Measurements from ENCODE around the gene C3orf22. TPM values are rescaled to one million over a fixed set of nuclear protein-coding genes. Genes with fewer than 3 reads are reported as not detected.

C3orf22 gene
- total RNA-seq, 1 experiment from 2014 or later, result not detected

- BruUV-seq (replicated peaks), result no TSS peak
- Histone ChIP-seq H3K4me2 (no peak overlapping the region), H3K9me3 (ENCODE audit: insufficient read depth, low read depth) (no peaks in the 10 kb centered on the region), H3K4me3 (no peak overlapping the region), H3K9me2 (ENCODE audit: insufficient read depth) (no peaks in the 10 kb centered on the region), H3K27me3 (ENCODE audit: insufficient read depth, low read depth) (peaks cover 13% of the 10 kb centered on the region; the same call in 1 of the 2 replicates), H3K27ac (no peak overlapping the region), H3F3A (ENCODE audit: insufficient read depth, low read depth) (no peaks in the 10 kb centered on the region), H3K4me1 (replicated peaks; ENCODE audit: insufficient read depth) (no peaks in the 10 kb centered on the region), H3K79me2 (ENCODE audit: low read depth) (no peaks in the 10 kb centered on the region), H2AFZ (no peak overlapping the region), H3K36me3 (ENCODE audit: low read depth) (no peaks in the 10 kb centered on the region), H4K20me1 (ENCODE audit: insufficient read depth) (no peaks in the 10 kb centered on the region; the same call in 1 of the 2 replicates)
- TF ChIP-seq CTCF (conservative IDR thresholded peaks at IDR 0.05) (no peak), EZH2 (IDR thresholded peaks at IDR 0.05; ENCODE audit: low read depth) (no peak)
- ChIA-PET CTCF (no interaction called here), POLR2A (ENCODE audit: unreplicated experiment) (interaction anchor here (0.5 kb wide), 1 partner anchor 104 kb away, joined by 3 read pairs; no protein-coding TSS in a partner anchor)
- intact Hi-C loops (cut with micrococcal nuclease; ENCODE audit: unreplicated experiment), result no loop called here
- DNase-seq, result no peak
These were observed 40.5 kb downstream of the C3orf22 start for GRCh38 chr3:126517986-126518778.

- Histone ChIP-seq H3K4me1 (replicated peaks; ENCODE audit: insufficient read depth) (no peaks in the 10 kb centered on the region), H3K4me2 (no peak within 1 kb of the TSS), H3K4me3 (no peak within 1 kb of the TSS), H2AFZ (no peak within 1 kb of the TSS), H3K9me2 (ENCODE audit: insufficient read depth) (no peaks in the 10 kb centered on the region), H3F3A (ENCODE audit: insufficient read depth, low read depth) (no peaks in the 10 kb centered on the region), H3K27me3 (ENCODE audit: insufficient read depth, low read depth) (peaks cover 8% of the 10 kb centered on the region; the same call in 1 of the 2 replicates), H3K79me2 (ENCODE audit: low read depth) (no peaks in the 10 kb centered on the region), H4K20me1 (ENCODE audit: insufficient read depth) (no peaks in the 10 kb centered on the region; the same call in 1 of the 2 replicates), H3K36me3 (ENCODE audit: low read depth) (no peaks in the 10 kb centered on the region), H3K27ac (no peak within 1 kb of the TSS), H3K9me3 (ENCODE audit: insufficient read depth, low read depth) (no peaks in the 10 kb centered on the region)
- TF ChIP-seq EZH2 (IDR thresholded peaks at IDR 0.05; ENCODE audit: low read depth), result no peak
- TF ChIP-seq CTCF (conservative IDR thresholded peaks at IDR 0.05), result no peak
- DNase-seq, result no peak
- ChIA-PET CTCF (no interaction called here), POLR2A (ENCODE audit: unreplicated experiment) (no interaction called here)
- intact Hi-C loops (cut with micrococcal nuclease; ENCODE audit: unreplicated experiment), result no loop called here
- BruUV-seq (replicated peaks), result no TSS peak
These were observed 41.3 kb downstream of the C3orf22 start, which contains the start of gene UROC1 for GRCh38 chr3:126517291-126517951. TSS of gene UROC1 (minus strand) at chr3:126517773. CDS start at chr3:126517719, 54 bp downstream.

GRCh38 chr3:126516936-126517290 is 41.8 kb downstream of the C3orf22 start:
- no peak overlapping the region for H3K4me2 ChIP-seq
- no peaks in the 10 kb centered on the region for H3K9me2 ChIP-seq (ENCODE audit: insufficient read depth)
- ChIA-PET CTCF (no interaction called here), POLR2A (ENCODE audit: unreplicated experiment) (no interaction called here)
- BruUV-seq (replicated peaks), result no TSS peak
- DNase-seq, result no peak
- H3F3A ChIP-seq (ENCODE audit: insufficient read depth, low read depth), result no peaks in the 10 kb centered on the region
- no peak overlapping the region for H3K27ac ChIP-seq
- H3K36me3 ChIP-seq (ENCODE audit: low read depth), result no peaks in the 10 kb centered on the region
- H3K9me3 ChIP-seq (ENCODE audit: insufficient read depth, low read depth), result no peaks in the 10 kb centered on the region
- intact Hi-C loops (cut with micrococcal nuclease; ENCODE audit: unreplicated experiment), result no loop called here
- no peaks in the 10 kb centered on the region for H3K79me2 ChIP-seq (ENCODE audit: low read depth)
- H4K20me1 ChIP-seq (ENCODE audit: insufficient read depth), result no peaks in the 10 kb centered on the region; the same call in 1 of the 2 replicates
- no peaks in the 10 kb centered on the region for H3K4me1 ChIP-seq (replicated peaks; ENCODE audit: insufficient read depth)
- no peak overlapping the region for H3K4me3 ChIP-seq
- no peak overlapping the region for H2AFZ ChIP-seq
- TF ChIP-seq CTCF (conservative IDR thresholded peaks at IDR 0.05), result no peak
- no peak for TF ChIP-seq EZH2 (IDR thresholded peaks at IDR 0.05; ENCODE audit: low read depth)
- peaks cover 7% of the 10 kb centered on the region; the same call in 1 of the 2 replicates for H3K27me3 ChIP-seq (ENCODE audit: insufficient read depth, low read depth)
